HG02610 (cell line): Measurements from ENCODE around the gene FBXW8.

ENCODE experiments used
- ATAC-seq: cut with Tn5 transposase; IDR thresholded peaks from one replicate; pipeline ENCODE4 v1.9.1; 2021; ENCODE audit warnings: mild to moderate bottlenecking, moderate library complexity; ENCODE audit not compliant: unreplicated experiment

The FBXW8 gene

GRCh38 chr12:117069926-117070900, 159.5 kb downstream of the FBXW8 start:
- ATAC-seq, result no peak

GRCh38 chr12:117071009-117071408, 160.3 kb downstream of the FBXW8 start:
- no peak for ATAC-seq

GRCh38 chr12:117072106-117072505, 161.4 kb downstream of the FBXW8 start:
- no peak for ATAC-seq

- ATAC-seq, result no peak
Observed at GRCh38 chr12:117072736-117073490, 162.2 kb downstream of the FBXW8 start.

- ATAC-seq, result no peak
Observed at GRCh38 chr12:117073611-117074010, 162.9 kb downstream of the FBXW8 start.

GRCh38 chr12:117076410-117077372, 165.9 kb downstream of the FBXW8 start:
- no peak for ATAC-seq

GRCh38 chr12:117079487-117079886, 168.7 kb downstream of the FBXW8 start:
- ATAC-seq, result no peak

- no peak for ATAC-seq
Observed at GRCh38 chr12:117080661-117081144, 170.0 kb downstream of the FBXW8 start.
